ENCODE data around the gene SUPT3H.
"Not testable (repeated sequence)": the region's sequence is repeated elsewhere in the genome, so short reads cannot be mapped to it uniquely, and the experiment has no call there.

SUPT3H gene

DNA sequence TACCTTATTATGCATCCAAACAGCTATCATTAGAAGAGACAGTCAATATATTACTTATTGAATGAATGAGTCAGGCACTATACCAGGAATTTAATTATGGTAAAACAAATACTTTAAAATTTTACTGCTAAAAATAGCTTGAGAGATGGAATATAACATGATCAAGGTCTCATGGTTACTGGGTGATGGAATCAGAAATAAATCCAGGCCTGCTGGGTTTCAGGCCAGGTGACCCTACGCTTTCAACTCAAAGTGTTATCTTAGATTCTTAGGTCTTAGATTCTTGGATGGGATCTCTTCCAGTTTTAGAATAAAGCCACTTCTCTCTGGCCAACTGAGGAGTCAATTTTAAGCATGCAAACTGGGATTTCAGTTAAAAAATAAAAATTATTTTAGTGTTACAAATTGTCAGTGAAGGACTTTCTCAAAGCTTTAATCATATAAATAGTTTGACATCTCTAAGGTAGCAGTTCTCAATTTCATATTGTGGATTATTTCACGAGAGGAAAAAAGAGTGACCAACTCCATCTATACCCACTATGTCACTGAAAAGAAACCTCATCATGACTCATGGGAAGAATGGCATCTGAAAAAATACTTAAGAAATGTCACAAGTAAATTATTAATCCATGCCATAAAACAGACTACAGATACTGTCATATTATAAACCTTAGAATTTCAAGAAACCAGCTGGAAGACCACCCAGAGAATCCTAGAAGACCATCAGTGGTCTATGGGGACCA is 333.1 kb downstream of the SUPT3H start:
- H3K27ac Mint-ChIP-seq: no peak overlapping the region
- H3K9me3 Mint-ChIP-seq: no peaks in the 10 kb centered on the region
- H3K4me1 Mint-ChIP-seq: no peaks in the 10 kb centered on the region
- no peaks in the 10 kb centered on the region for H3K27me3 Mint-ChIP-seq (ENCODE audit: low read depth, poor library complexity)
- no peak for DNase-seq
- H3K4me3 Mint-ChIP-seq: no peak overlapping the region
- TF ChIP-seq, protein P1, sequence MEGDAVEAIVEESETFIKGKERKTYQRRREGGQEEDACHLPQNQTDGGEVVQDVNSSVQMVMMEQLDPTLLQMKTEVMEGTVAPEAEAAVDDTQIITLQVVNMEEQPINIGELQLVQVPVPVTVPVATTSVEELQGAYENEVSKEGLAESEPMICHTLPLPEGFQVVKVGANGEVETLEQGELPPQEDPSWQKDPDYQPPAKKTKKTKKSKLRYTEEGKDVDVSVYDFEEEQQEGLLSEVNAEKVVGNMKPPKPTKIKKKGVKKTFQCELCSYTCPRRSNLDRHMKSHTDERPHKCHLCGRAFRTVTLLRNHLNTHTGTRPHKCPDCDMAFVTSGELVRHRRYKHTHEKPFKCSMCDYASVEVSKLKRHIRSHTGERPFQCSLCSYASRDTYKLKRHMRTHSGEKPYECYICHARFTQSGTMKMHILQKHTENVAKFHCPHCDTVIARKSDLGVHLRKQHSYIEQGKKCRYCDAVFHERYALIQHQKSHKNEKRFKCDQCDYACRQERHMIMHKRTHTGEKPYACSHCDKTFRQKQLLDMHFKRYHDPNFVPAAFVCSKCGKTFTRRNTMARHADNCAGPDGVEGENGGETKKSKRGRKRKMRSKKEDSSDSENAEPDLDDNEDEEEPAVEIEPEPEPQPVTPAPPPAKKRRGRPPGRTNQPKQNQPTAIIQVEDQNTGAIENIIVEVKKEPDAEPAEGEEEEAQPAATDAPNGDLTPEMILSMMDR (IDR thresholded peaks at IDR 0.05): no peak
- H3K36me3 Mint-ChIP-seq (ENCODE audit: low read depth): no peaks in the 10 kb centered on the region

DNA sequence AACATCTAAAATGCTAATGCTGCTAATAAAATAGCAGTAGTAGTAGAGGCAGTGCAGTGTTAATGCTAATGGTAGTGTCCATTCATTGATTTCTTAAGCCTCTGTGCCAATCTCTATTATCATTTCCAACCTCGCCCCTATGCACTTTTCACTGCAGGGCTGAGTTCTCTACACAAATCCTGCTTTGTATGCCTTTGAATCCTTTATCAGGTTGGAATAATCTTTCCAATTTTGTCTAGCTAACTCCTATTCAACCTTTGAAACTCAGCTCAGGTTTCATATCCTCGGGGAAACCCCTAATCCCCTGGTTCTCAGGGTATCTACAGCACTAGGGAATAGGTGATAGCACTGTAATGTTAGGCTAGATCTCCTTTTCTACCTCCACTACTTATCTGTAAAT is 333.6 kb downstream of the SUPT3H start:
- no peaks in the 10 kb centered on the region for H3K36me3 Mint-ChIP-seq (ENCODE audit: low read depth)
- H3K27me3 Mint-ChIP-seq (ENCODE audit: low read depth, poor library complexity): no peaks in the 10 kb centered on the region
- TF ChIP-seq, protein P1 (IDR thresholded peaks at IDR 0.05): no peak
- H3K9me3 Mint-ChIP-seq: no peaks in the 10 kb centered on the region
- DNase-seq: no peak
- H3K27ac Mint-ChIP-seq: no peak overlapping the region
- no peaks in the 10 kb centered on the region for H3K4me1 Mint-ChIP-seq
- no peak overlapping the region for H3K4me3 Mint-ChIP-seq

DNA sequence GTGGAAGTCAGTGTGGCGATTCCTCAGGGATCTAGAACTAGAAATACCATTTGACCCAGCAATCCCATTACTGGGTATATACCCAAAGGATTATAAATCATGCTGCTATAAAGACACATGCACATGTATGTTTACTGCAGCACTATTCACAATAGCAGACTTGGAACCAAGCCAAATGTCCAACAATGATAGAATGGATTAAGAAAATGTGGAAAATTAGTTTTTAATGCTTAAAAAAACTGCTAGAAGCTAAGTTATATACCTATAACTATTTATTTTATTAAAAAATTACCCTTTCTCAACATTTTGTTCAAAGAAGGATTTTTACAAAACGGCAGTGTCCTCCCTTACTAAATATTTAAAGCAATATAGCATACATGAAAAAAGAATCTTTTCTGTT is 335.1 kb downstream of the SUPT3H start:
- H3K4me1 Mint-ChIP-seq; H3K27me3 Mint-ChIP-seq (ENCODE audit: low read depth, poor library complexity); DNase-seq; H3K4me3 Mint-ChIP-seq; H3K9me3 Mint-ChIP-seq; H3K27ac Mint-ChIP-seq; H3K36me3 Mint-ChIP-seq (ENCODE audit: low read depth): not testable (repeated sequence)

GRCh38 chr6:45038226-45038625 is 339.5 kb downstream of the SUPT3H start:
- H3K27ac Mint-ChIP-seq: no peak overlapping the region
- no peaks in the 10 kb centered on the region for H3K9me3 Mint-ChIP-seq
- TF ChIP-seq, protein P1 (IDR thresholded peaks at IDR 0.05): no peak
- no peaks in the 10 kb centered on the region for H3K27me3 Mint-ChIP-seq (ENCODE audit: low read depth, poor library complexity)
- H3K36me3 Mint-ChIP-seq (ENCODE audit: low read depth): no peaks in the 10 kb centered on the region
- no peak overlapping the region for H3K4me3 Mint-ChIP-seq
- no peaks in the 10 kb centered on the region for H3K4me1 Mint-ChIP-seq
- DNase-seq: no peak

- Mint-ChIP-seq H3K4me3 (no peak overlapping the region), H3K36me3 (ENCODE audit: low read depth) (no peaks in the 10 kb centered on the region), H3K4me1 (no peaks in the 10 kb centered on the region), H3K27ac (no peak overlapping the region), H3K9me3 (no peaks in the 10 kb centered on the region), H3K27me3 (ENCODE audit: low read depth, poor library complexity) (no peaks in the 10 kb centered on the region)
- no peak for DNase-seq
- TF ChIP-seq, protein P1 (IDR thresholded peaks at IDR 0.05): no peak
These were observed 341.6 kb downstream of the SUPT3H start for GRCh38 chr6:45036103-45036502.

DNA sequence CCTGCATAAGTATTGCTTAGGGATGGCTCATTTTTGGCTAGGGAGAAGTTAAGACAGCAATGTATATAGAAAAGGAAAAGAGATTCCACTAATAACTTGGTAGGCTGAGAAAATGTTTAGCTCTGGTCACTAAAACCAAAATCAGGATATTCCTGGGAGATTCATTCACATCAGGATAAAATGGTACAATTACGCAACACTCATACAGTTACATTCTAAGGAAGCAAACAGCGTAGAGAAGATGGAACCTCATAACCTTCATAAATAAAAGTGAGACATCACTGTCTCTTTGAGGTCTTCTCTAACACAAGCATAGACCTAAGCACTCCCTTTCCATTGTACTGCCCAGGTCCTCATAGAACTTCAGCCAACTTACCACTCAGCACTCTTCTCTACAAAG is 345.3 kb downstream of the SUPT3H start:
- no peaks in the 10 kb centered on the region for H3K27me3 Mint-ChIP-seq (ENCODE audit: low read depth, poor library complexity)
- H3K4me3 Mint-ChIP-seq: no peak overlapping the region
- H3K27ac Mint-ChIP-seq: no peak overlapping the region

More for the DNA sequence above, 345.3 kb downstream of the SUPT3H start:
- H3K9me3 Mint-ChIP-seq: peaks cover 12% of the 10 kb centered on the region
- DNase-seq: no peak
- TF ChIP-seq, protein P1 (IDR thresholded peaks at IDR 0.05): no peak
- no peaks in the 10 kb centered on the region for H3K4me1 Mint-ChIP-seq
- peaks cover 11% of the 10 kb centered on the region for H3K36me3 Mint-ChIP-seq (ENCODE audit: low read depth)
